ENCODE measurements around the gene VPS33A. TPM values are rescaled to one million over a fixed set of nuclear protein-coding genes. Genes with fewer than 3 reads are reported as not detected.

The VPS33A gene
- total RNA-seq, 1 experiment from 2014 or later, result 37.6 TPM

DNA sequence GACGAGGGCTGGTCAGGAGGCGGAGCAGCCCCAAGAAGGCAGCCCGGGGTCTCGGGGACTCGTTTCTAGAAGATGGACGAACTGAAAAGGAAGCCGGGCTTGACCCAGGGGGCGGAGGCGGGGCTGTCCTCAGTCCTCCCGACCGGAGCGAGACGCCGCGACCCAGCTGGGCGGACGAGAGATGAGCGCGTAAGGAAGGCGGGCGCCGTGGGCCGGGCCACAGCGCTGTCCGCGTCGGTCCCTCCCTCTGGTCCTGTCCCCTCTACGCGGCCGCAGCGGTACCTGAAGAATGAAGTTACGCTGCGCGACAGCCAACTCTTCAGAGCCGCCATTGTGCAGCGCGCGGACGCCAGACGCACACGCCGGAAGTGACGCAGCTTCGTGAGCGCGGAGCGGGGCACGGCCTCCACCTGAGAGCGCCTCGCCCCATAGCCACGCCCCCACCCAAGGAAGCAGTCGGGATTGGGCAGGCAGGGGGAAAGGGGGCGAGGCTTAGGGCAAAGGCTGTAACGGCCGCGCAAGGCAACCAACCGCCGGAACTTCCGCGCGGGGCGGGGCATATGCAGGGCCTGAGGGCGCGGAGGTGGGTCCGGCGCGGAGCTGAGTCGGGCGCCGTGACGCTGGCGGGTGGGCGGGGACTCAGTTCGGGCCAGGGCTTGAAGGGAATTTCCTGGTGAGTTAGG lies 40.5 kb downstream of the VPS33A start, which contains the start of gene DIABLO (continued):
- TF ChIP-seq ZNF281 (CRISPR knock-in tag; IDR thresholded peaks at IDR 0.05), result 0 out of 2 replicates have a peak, but pooled peaks have one; percentile 57
- TF ChIP-seq FOXK1 (CRISPR knock-in tag; IDR thresholded peaks at IDR 0.05), result peak; percentile 94; the same call in 1 of the 2 replicates
- no peak for TF ChIP-seq ZNF317 (CRISPR knock-in tag; IDR thresholded peaks at IDR 0.05; ENCODE audit: borderline replicate concordance, low read depth)
- TF ChIP-seq SMAD3 (CRISPR knock-in tag; IDR thresholded peaks at IDR 0.05; ENCODE audit: borderline replicate concordance), result peak; percentile 61; the same call in 1 of the 2 replicates
- TF ChIP-seq MAX (CRISPR knock-in tag; IDR thresholded peaks at IDR 0.05), result no peak
- 0 out of 2 replicates have a peak, but pooled peaks have one; percentile 67 for TF ChIP-seq TEAD1 (CRISPR knock-in tag; IDR thresholded peaks at IDR 0.05)
- TF ChIP-seq, protein P1, sequence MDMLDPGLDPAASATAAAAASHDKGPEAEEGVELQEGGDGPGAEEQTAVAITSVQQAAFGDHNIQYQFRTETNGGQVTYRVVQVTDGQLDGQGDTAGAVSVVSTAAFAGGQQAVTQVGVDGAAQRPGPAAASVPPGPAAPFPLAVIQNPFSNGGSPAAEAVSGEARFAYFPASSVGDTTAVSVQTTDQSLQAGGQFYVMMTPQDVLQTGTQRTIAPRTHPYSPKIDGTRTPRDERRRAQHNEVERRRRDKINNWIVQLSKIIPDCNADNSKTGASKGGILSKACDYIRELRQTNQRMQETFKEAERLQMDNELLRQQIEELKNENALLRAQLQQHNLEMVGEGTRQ (CRISPR knock-in tag; IDR thresholded peaks at IDR 0.05), result peak; percentile 53

- TF ChIP-seq GRHL2 (CRISPR knock-in tag; IDR thresholded peaks at IDR 0.05; ENCODE audit: insufficient replicate concordance, severe bottlenecking) (no peak), ZNF281 (CRISPR knock-in tag; IDR thresholded peaks at IDR 0.05) (no peak), SMAD4 (CRISPR knock-in tag; IDR thresholded peaks at IDR 0.05) (no peak), NFATC4 (CRISPR knock-in tag; IDR thresholded peaks at IDR 0.05) (no peak), JUN (CRISPR knock-in tag; IDR thresholded peaks at IDR 0.05) (no peak), NFE2L1 (CRISPR knock-in tag; IDR thresholded peaks at IDR 0.05) (no peak), RELA (CRISPR knock-in tag; IDR thresholded peaks at IDR 0.05; ENCODE audit: borderline replicate concordance) (no peak), MYBL2 (CRISPR knock-in tag; IDR thresholded peaks at IDR 0.05) (no peak), CBFB (CRISPR knock-in tag; IDR thresholded peaks at IDR 0.05; ENCODE audit: low read depth) (no peak), NR1H2 (CRISPR knock-in tag; IDR thresholded peaks at IDR 0.05) (no peak), KAT7 (CRISPR knock-in tag; IDR thresholded peaks at IDR 0.05; ENCODE audit: borderline replicate concordance) (no peak), IRF1 (CRISPR knock-in tag; IDR thresholded peaks at IDR 0.05) (no peak), JAZF1 (CRISPR knock-in tag; IDR thresholded peaks at IDR 0.05) (no peak), TCF7 (CRISPR knock-in tag; IDR thresholded peaks at IDR 0.05; ENCODE audit: low read depth) (no peak)
- TF ChIP-seq, protein P2, sequence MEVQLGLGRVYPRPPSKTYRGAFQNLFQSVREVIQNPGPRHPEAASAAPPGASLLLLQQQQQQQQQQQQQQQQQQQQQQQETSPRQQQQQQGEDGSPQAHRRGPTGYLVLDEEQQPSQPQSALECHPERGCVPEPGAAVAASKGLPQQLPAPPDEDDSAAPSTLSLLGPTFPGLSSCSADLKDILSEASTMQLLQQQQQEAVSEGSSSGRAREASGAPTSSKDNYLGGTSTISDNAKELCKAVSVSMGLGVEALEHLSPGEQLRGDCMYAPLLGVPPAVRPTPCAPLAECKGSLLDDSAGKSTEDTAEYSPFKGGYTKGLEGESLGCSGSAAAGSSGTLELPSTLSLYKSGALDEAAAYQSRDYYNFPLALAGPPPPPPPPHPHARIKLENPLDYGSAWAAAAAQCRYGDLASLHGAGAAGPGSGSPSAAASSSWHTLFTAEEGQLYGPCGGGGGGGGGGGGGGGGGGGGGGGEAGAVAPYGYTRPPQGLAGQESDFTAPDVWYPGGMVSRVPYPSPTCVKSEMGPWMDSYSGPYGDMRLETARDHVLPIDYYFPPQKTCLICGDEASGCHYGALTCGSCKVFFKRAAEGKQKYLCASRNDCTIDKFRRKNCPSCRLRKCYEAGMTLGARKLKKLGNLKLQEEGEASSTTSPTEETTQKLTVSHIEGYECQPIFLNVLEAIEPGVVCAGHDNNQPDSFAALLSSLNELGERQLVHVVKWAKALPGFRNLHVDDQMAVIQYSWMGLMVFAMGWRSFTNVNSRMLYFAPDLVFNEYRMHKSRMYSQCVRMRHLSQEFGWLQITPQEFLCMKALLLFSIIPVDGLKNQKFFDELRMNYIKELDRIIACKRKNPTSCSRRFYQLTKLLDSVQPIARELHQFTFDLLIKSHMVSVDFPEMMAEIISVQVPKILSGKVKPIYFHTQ (CRISPR knock-in tag; IDR thresholded peaks at IDR 0.05), result no peak
- CTCF ChIA-PET, result no interaction called here
Measured at GRCh38 chr12:122216445-122216844, 49.8 kb downstream of the VPS33A start.

More at GRCh38 chr12:122216445-122216844, 49.8 kb downstream of the VPS33A start:
- Mint-ChIP-seq H3K36me3 (peaks cover 61% of the 10 kb centered on the region), H3K27me3 (ENCODE audit: low read depth) (no peaks in the 10 kb centered on the region), H3K27ac (no peak overlapping the region), H3K4me3 (no peak overlapping the region), H3K9me3 (no peaks in the 10 kb centered on the region), H3K4me1 (no peaks in the 10 kb centered on the region)
- DNase-seq (ENCODE audit: low spot score) (no peak), ATAC-seq (no peak)
- POLR2A ChIA-PET, result no interaction called here
